Ascending aorta (tissue), 2 donors: ENCODE data around the gene POU2F3. TPM values are rescaled to one million over a fixed set of nuclear protein-coding genes. Genes with fewer than 3 reads are reported as not detected.

Experiments
- DNase-seq, 2 donors: peaks; one replicate each; pipeline ENCODE4 v3.0.0-alpha.2; 2019; ENCODE audit warnings: low spot score in 2 of 2
- H3K27ac ChIP-seq, 2 donors: fragments of 200-600 bp; sonication (generic); one replicate each; pipeline ENCODE4 v1.5.1; 2016 to 2017; ENCODE audit warnings: mild to moderate bottlenecking in 1 of 2
- H3K27me3 ChIP-seq: fragments of 200-600 bp; sonication (generic); one replicate; pipeline ENCODE4 v1.5.1; 2017
- H3K36me3 ChIP-seq, 2 donors: fragments of 200-600 bp; sonication (generic); one replicate each; pipeline ENCODE4 v1.5.1; 2016
- H3K4me1 ChIP-seq, 2 donors: fragments of 200-600 bp; sonication (generic); one replicate each; pipeline ENCODE4 v1.5.1; 2016 to 2017; ENCODE audit warnings: mild to moderate bottlenecking in 1 of 2
- H3K4me3 ChIP-seq, 2 donors: fragments of 200-600 bp; sonication (generic); one replicate each; pipeline ENCODE4 v1.5.1; 2016 to 2017; ENCODE audit warnings: mild to moderate bottlenecking in 1 of 2
- H3K9me3 ChIP-seq, 2 donors: fragments of 200-600 bp; sonication (generic); one replicate each; pipeline ENCODE4 v1.5.1; 2016
- intact Hi-C: fragments of 100-400 bp; cut with DNase I; formaldehyde crosslinking; loops from one replicate; pipeline ENCODE4 v1.15.1; 2023
- total RNA-seq: library from RNA; depleted of rRNA; stranded (reverse); fragments of >200 nt; gene quantifications from one replicate; pipeline ENCODE4 v1.1.0, GENCODE V29; 2016
- TF ChIP-seq, protein P1 (sequence below), 3 experiments: fragments of 200-600 bp in 2 of 3; fragments of 450-650 bp in 1 of 3; sonication (generic) in 2 of 3; IDR thresholded peaks; one replicate each; pipeline ENCODE4 v1.5.1; 2016 to 2019; ENCODE audit warnings: antibody characterized with exemption in 3 of 3, mild to moderate bottlenecking in 1 of 3, moderate library complexity in 1 of 3

The POU2F3 gene
- total RNA-seq, 1 donor from 2014 or later = not detected

DNA sequence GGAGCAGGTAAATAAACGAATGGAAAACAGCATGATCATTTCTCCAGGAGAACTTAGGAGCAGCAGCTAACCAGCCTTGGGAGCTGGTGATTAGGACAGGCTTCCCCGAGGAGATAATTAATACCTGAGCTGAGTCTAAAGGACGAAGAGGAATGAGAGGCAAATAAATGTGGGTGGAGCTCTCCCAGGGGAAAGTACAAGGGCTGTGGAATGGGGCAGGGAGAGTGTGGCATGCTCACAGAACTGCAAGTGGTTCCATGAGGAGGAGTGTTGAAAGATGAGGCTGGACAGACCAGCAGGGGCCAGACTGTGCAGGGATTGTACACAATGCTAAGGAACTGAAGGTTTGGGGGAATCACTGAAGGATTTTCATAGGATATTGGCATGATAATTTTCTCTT lies 70.9 kb downstream of the POU2F3 start:
- intact Hi-C loops = no loop called here
- DNase-seq = no peak
- TF ChIP-seq, protein P1, sequence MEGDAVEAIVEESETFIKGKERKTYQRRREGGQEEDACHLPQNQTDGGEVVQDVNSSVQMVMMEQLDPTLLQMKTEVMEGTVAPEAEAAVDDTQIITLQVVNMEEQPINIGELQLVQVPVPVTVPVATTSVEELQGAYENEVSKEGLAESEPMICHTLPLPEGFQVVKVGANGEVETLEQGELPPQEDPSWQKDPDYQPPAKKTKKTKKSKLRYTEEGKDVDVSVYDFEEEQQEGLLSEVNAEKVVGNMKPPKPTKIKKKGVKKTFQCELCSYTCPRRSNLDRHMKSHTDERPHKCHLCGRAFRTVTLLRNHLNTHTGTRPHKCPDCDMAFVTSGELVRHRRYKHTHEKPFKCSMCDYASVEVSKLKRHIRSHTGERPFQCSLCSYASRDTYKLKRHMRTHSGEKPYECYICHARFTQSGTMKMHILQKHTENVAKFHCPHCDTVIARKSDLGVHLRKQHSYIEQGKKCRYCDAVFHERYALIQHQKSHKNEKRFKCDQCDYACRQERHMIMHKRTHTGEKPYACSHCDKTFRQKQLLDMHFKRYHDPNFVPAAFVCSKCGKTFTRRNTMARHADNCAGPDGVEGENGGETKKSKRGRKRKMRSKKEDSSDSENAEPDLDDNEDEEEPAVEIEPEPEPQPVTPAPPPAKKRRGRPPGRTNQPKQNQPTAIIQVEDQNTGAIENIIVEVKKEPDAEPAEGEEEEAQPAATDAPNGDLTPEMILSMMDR (IDR thresholded peaks at IDR 0.05) = no peak

DNA sequence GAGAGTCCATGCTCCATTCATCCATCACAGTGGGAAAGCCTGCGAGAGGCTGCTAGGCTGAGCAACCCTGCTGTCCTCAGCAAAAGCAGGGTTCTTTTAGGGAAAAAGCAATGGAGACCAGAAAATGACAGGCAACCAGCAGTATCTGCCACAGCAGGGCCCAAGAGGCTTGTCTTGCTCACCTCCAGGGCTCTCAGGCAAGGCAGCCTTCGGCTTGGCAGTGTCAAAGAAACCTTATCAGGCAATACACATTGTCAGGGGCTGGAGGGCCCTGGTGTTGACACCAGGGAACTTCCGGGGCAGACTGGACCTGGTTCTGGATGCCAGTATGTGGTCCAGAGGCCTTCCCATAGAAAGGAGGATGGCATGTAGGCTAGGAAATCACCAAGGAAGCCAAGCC lies 74.9 kb downstream of the POU2F3 start:
- Histone ChIP-seq H3K36me3 (no peaks in the 10 kb centered on the region), H3K27me3 (no peaks in the 10 kb centered on the region), H3K27ac (peak overlapping the region in 1 of 2 donors; percentile 3), H3K4me3 (no peak overlapping the region), H3K9me3 (no peaks in the 10 kb centered on the region), H3K4me1 (peaks cover 8 to 16% of the 10 kb centered on the region in 2 donors)
- DNase-seq = no peak
- TF ChIP-seq, protein P1 (IDR thresholded peaks at IDR 0.05) = no peak
- intact Hi-C loops = no loop called here

More for the DNA sequence above, 70.9 kb downstream of the POU2F3 start:
- Histone ChIP-seq H3K27ac (no peak overlapping the region), H3K27me3 (no peaks in the 10 kb centered on the region), H3K4me3 (no peak overlapping the region), H3K4me1 (no peaks in the 10 kb centered on the region), H3K9me3 (no peaks in the 10 kb centered on the region), H3K36me3 (no peaks in the 10 kb centered on the region)

DNA sequence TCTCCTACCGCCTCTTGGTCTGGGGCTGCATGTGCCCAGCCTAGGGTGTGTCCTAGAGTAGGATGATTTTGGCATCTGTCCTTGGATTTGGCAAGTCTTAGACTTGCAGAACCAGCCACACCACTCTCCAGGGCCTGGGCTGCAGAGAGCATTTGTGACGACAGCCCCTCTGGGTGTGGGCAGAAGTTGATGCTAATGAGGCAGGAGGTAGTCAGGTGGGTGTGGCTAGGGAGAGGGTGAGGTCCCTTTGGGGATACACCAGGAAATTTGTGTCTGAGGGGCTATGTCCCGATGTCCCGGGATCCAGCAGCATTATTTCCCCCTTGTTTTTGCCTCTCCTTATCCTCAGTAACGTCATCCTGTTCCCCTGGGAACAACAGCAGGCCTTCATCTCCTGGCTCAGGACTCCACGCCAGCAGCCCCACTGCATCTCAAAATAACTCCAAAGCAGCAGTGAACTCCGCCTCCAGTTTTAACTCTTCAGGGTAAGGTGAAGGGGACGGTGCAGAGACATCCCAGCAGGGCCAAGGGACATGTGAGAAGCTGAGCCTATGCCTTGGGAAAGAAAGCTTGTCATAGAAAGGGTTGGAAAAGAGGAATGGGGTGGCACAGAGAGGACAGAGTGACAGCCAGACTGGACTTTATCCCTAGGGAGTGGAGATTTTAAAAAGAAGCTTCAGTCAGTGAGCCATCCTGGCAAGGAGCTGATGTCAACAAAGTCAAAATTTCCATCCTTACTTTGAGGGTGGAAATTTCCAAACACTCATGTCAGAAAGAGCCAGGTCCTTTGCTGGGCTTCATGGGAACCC lies 77.1 kb downstream of the POU2F3 start:
- Histone ChIP-seq H3K4me1 (peaks cover 8 to 16% of the 10 kb centered on the region in 2 donors), H3K4me3 (peak overlapping the region in 1 of 2 donors; percentile 14), H3K27ac (peak overlapping the region; percentile 61 to 76), H3K27me3 (no peaks in the 10 kb centered on the region), H3K36me3 (no peaks in the 10 kb centered on the region), H3K9me3 (no peaks in the 10 kb centered on the region)
- TF ChIP-seq, protein P1 (IDR thresholded peaks at IDR 0.05) = no peak
- peak in 1 of 2 donors; percentile 82 for DNase-seq
- intact Hi-C loops = no loop called here

DNA sequence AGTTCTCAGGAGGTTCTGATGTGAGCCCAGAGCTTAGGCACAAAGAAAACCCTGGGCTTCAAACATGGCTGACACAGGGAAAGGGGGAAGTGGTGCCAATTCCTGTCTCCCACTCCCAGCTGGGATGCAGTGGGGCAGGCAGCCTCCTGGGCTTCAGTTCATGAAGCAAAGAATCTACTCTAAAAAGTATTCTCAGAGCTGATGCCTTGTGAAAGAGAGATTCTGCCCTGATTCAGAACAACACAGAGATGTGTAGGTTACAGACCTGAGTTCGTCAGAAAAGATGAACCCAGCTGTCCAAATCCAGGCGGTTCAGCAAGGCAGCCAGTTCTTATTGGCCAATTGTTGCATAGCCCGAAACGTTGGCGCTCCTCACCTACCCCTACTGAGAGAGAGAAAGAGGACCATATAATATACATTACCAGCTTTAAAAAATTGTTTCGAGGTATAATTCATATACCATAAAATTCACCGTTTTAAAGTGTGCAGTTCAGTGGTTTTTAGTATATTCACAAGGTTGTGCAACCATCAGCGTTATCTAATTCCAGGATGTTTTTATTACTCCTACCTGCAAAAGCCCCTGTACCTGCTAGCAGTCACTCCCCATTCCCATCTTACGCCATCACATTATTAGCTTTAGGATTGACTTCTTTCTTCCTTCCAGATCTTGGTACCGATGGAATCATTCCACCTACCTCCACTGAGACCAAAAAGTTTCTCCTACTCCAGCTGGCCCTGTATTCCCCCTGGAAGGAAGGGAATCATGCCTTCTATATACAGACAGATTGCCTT lies 77.9 kb downstream of the POU2F3 start:
- no peak for DNase-seq
- H3K4me1 ChIP-seq = peaks cover 8 to 16% of the 10 kb centered on the region in 2 donors
- no peaks in the 10 kb centered on the region for H3K27me3 ChIP-seq
- H3K4me3 ChIP-seq = no peak overlapping the region
- peak overlapping the region; percentile 61 to 76 for H3K27ac ChIP-seq
- H3K9me3 ChIP-seq = no peaks in the 10 kb centered on the region
- intact Hi-C loops = no loop called here
- no peaks in the 10 kb centered on the region for H3K36me3 ChIP-seq
- TF ChIP-seq, protein P1 (IDR thresholded peaks at IDR 0.05) = no peak

DNA sequence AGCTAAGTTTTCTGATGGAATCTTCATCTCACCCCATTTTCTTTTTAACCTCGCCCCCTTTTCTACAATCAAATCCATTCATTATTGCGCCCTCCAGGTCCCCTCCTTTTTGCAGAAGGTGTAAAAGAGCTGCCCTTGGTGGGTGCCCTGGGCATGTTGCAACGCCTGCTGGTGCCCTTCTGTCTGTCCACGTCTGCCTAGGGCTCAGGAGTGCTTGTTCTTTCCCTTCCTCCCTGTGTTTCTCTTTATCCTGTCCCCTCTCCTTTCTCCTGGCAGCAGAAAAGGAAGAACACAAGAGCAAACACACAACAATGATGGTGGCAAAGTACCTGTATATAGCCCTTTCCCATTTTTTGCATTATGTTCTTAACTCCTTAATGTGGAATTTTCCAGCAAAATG lies 79.0 kb downstream of the POU2F3 start:
- TF ChIP-seq, protein P1 (IDR thresholded peaks at IDR 0.05) = no peak
- no peak overlapping the region for H3K4me3 ChIP-seq
- DNase-seq = no peak
- H3K27ac ChIP-seq = no peak overlapping the region
- no peaks in the 10 kb centered on the region for H3K27me3 ChIP-seq
- intact Hi-C loops = no loop called here
- H3K4me1 ChIP-seq = peaks cover 8 to 16% of the 10 kb centered on the region in 2 donors
- no peaks in the 10 kb centered on the region for H3K9me3 ChIP-seq
- no peaks in the 10 kb centered on the region for H3K36me3 ChIP-seq
